ENCODE results near the gene TRPC4AP. TPM values are rescaled to one million over a fixed set of nuclear protein-coding genes. Genes with fewer than 3 reads are reported as not detected.

The TRPC4AP gene
- total RNA-seq, 1 donor, result 98.8 TPM

- no peaks in the 10 kb centered on the region for H3K9me3 ChIP-seq (ENCODE audit: low read depth, low read length)
- DNase-seq (ENCODE audit: insufficient read length, low spot score, missing footprints), result no peak
- no peak overlapping the region for H2AFZ ChIP-seq (ENCODE audit: low read length)
- H3K4me1 ChIP-seq (ENCODE audit: insufficient read depth, low read length), result no peaks in the 10 kb centered on the region
- H3K4me2 ChIP-seq (ENCODE audit: insufficient read depth, low read length), result no peak overlapping the region
- no peak overlapping the region for H3K27ac ChIP-seq (ENCODE audit: low read depth, low read length)
- no peak for TF ChIP-seq CTCF (IDR thresholded peaks at IDR 0.05; ENCODE audit: extremely low read depth, low read depth, low read length)
- H3K27me3 ChIP-seq (ENCODE audit: insufficient read depth, low read length), result no peaks in the 10 kb centered on the region
- no peak overlapping the region for H3K4me3 ChIP-seq (ENCODE audit: insufficient read depth, low read length)
- peaks cover 6% of the 10 kb centered on the region for H3K79me2 ChIP-seq (ENCODE audit: insufficient read depth, low read length)
- no peaks in the 10 kb centered on the region for H4K20me1 ChIP-seq (ENCODE audit: insufficient read depth, low read length)
- peaks cover 69% of the 10 kb centered on the region for H3K36me3 ChIP-seq (ENCODE audit: insufficient read depth, low read length)
Measured at GRCh38 chr20:35027301-35027700, 65.3 kb downstream of the TRPC4AP start.

GRCh38 chr20:35025116-35025515, 67.5 kb downstream of the TRPC4AP start:
- Histone ChIP-seq H3K79me2 (ENCODE audit: insufficient read depth, low read length) (peaks cover 6% of the 10 kb centered on the region), H3K27ac (ENCODE audit: low read depth, low read length) (no peak overlapping the region), H4K20me1 (ENCODE audit: insufficient read depth, low read length) (peaks cover 5% of the 10 kb centered on the region), H3K36me3 (ENCODE audit: insufficient read depth, low read length) (peaks cover 66% of the 10 kb centered on the region), H3K4me2 (ENCODE audit: insufficient read depth, low read length) (no peak overlapping the region), H3K27me3 (ENCODE audit: insufficient read depth, low read length) (no peaks in the 10 kb centered on the region), H3K9me3 (ENCODE audit: low read depth, low read length) (no peaks in the 10 kb centered on the region), H3K4me3 (ENCODE audit: insufficient read depth, low read length) (no peak overlapping the region), H2AFZ (ENCODE audit: low read length) (no peak overlapping the region), H3K4me1 (ENCODE audit: insufficient read depth, low read length) (no peaks in the 10 kb centered on the region)
- no peak for TF ChIP-seq CTCF (IDR thresholded peaks at IDR 0.05; ENCODE audit: extremely low read depth, low read depth, low read length)
- DNase-seq (ENCODE audit: insufficient read length, low spot score, missing footprints), result no peak

DNA sequence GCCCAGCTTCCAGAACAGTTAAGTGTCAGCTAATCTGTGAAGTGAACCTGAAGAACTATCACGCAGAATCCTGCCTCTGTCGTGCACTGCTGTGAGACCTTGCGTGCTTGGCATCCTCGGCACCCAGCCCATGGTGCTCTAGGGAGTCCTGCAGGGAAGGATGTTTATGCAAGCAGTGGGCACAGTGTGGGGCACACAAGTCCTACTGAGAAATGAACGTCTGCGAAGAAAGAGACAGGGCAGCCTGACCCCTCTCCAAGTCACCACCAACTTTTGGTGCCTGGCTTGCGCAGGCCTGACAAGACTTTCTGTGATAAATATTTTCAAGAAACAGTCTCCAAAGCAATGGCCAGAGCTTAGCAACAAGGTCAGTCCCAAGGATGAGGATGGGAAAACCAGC, 69.0 kb downstream of the TRPC4AP start:
- no peak for DNase-seq (ENCODE audit: insufficient read length, low spot score, missing footprints)
- Histone ChIP-seq H3K36me3 (ENCODE audit: insufficient read depth, low read length) (peaks cover 62% of the 10 kb centered on the region), H3K27me3 (ENCODE audit: insufficient read depth, low read length) (no peaks in the 10 kb centered on the region), H3K4me3 (ENCODE audit: insufficient read depth, low read length) (no peak overlapping the region), H2AFZ (ENCODE audit: low read length) (no peak overlapping the region), H3K4me2 (ENCODE audit: insufficient read depth, low read length) (no peak overlapping the region), H3K27ac (ENCODE audit: low read depth, low read length) (no peak overlapping the region), H3K79me2 (ENCODE audit: insufficient read depth, low read length) (peaks cover 10% of the 10 kb centered on the region), H3K9me3 (ENCODE audit: low read depth, low read length) (no peaks in the 10 kb centered on the region), H3K4me1 (ENCODE audit: insufficient read depth, low read length) (no peaks in the 10 kb centered on the region), H4K20me1 (ENCODE audit: insufficient read depth, low read length) (peaks cover 5% of the 10 kb centered on the region)
- TF ChIP-seq CTCF (IDR thresholded peaks at IDR 0.05; ENCODE audit: extremely low read depth, low read depth, low read length), result no peak

DNA sequence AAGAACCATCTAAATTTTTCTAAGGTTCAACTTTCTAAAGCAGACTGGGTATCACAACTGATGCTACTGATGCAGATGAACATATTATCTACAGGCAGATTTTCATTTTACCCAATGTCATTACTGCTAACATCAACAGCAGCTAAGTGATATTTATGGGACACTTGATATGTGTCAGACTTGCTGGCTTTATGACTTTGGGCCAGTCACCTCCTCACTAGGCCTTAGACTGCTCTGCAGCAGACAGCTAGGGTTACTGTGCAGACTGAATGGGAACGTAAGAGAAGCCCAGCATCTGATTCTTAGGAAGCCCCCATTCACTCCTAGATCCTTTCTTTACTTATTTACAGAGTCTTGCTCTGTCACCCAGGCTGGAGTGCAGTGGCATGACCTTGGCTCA, 70.8 kb downstream of the TRPC4AP start:
- peaks cover 54% of the 10 kb centered on the region for H3K36me3 ChIP-seq (ENCODE audit: insufficient read depth, low read length)
- peaks cover 5% of the 10 kb centered on the region for H3K4me1 ChIP-seq (ENCODE audit: insufficient read depth, low read length)
- DNase-seq (ENCODE audit: insufficient read length, low spot score, missing footprints), result peak; percentile 42
- H3K79me2 ChIP-seq (ENCODE audit: insufficient read depth, low read length), result peaks cover 16% of the 10 kb centered on the region
- no peak for TF ChIP-seq CTCF (IDR thresholded peaks at IDR 0.05; ENCODE audit: extremely low read depth, low read depth, low read length)
- no peak overlapping the region for H2AFZ ChIP-seq (ENCODE audit: low read length)
- no peak overlapping the region for H3K4me2 ChIP-seq (ENCODE audit: insufficient read depth, low read length)
- no peaks in the 10 kb centered on the region for H3K9me3 ChIP-seq (ENCODE audit: low read depth, low read length)
- H3K27me3 ChIP-seq (ENCODE audit: insufficient read depth, low read length), result no peaks in the 10 kb centered on the region
- H4K20me1 ChIP-seq (ENCODE audit: insufficient read depth, low read length), result peaks cover 19% of the 10 kb centered on the region
- H3K4me3 ChIP-seq (ENCODE audit: insufficient read depth, low read length), result no peak overlapping the region
- no peak overlapping the region for H3K27ac ChIP-seq (ENCODE audit: low read depth, low read length)

Data from osteoblast (primary cell).